Gastroesophageal sphincter (tissue), 4 donors: ENCODE results near the gene ATP10A. TPM values are rescaled to one million over a fixed set of nuclear protein-coding genes. Genes with fewer than 3 reads are reported as not detected.

Experiments used
- ATAC-seq: fragments of 150-250 bp; one replicate; pipeline ENCODE4 v1.9.1; 2016; ENCODE audit warnings: mild to moderate bottlenecking, moderate library complexity
- H3K27ac ChIP-seq, 4 donors: fragments of 200-600 bp; sonication (generic) in 3 of 4; 1 replicate in 3 of 4; 2 replicates in 1 of 4; pipeline ENCODE4 v1.5.1; 2016 to 2019
- H3K27me3 ChIP-seq: fragments of 200-600 bp; sonication (generic); one replicate; pipeline ENCODE4 v1.5.1; 2019
- H3K36me3 ChIP-seq, 2 donors: fragments of 200-600 bp; sonication (generic); one replicate each; pipeline ENCODE4 v1.5.1; 2019; ENCODE audit warnings: control low read depth in 1 of 2
- H3K4me1 ChIP-seq, 3 donors: fragments of 200-600 bp; sonication (generic); 1 replicate in 2 of 3; 2 replicates in 1 of 3; pipeline ENCODE4 v1.5.1; 2016 to 2019; ENCODE audit warnings: control low read depth in 2 of 3
- H3K4me3 ChIP-seq, 2 donors: fragments of 200-600 bp; sonication (generic); one replicate each; pipeline ENCODE4 v1.5.1; 2019; ENCODE audit warnings: mild to moderate bottlenecking in 1 of 2, moderate library complexity in 1 of 2
- H3K9me3 ChIP-seq, 3 donors: fragments of 200-600 bp; sonication (generic); one replicate each; pipeline ENCODE4 v1.5.1; 2017 to 2019; ENCODE audit warnings: control low read depth in 2 of 3
- CTCF ChIP-seq, 4 experiments: fragments of 200-600 bp in 2 of 4; fragments of 450-650 bp in 2 of 4; sonication (generic) in 1 of 4; IDR thresholded peaks; one replicate each; pipeline ENCODE4 v1.5.1; 2017 to 2019; ENCODE audit warnings: antibody characterized with exemption in 4 of 4, mild to moderate bottlenecking in 2 of 4, moderate library complexity in 2 of 4
- EP300 ChIP-seq: sonication (generic); formaldehyde crosslinking; IDR thresholded peaks from one replicate; pipeline ENCODE4 v1.6.1; 2017; ENCODE audit warnings: antibody characterized with exemption, mild to moderate bottlenecking
- POLR2A ChIP-seq, 2 donors: fragments of 450-650 bp; IDR thresholded peaks; one replicate each; pipeline ENCODE4 v1.6.1; 2017; ENCODE audit warnings: antibody characterized with exemption in 2 of 2, mild to moderate bottlenecking in 2 of 2, moderate library complexity in 1 of 2
- POLR2AphosphoS5 ChIP-seq: sonication (generic); formaldehyde crosslinking; IDR thresholded peaks from one replicate; pipeline ENCODE4 v1.6.1; 2017; ENCODE audit warnings: antibody characterized with exemption
- whole genome bisulfite sequencing, 2 donors: methylation state at CpG; one replicate each; pipeline ENCODE4 v1.1.5; 2018; ENCODE audit warnings: low coverage in 1 of 2; 5-methylcytosine and 5-hydroxymethylcytosine counted together
- total RNA-seq, 4 donors: library from RNA; depleted of rRNA; stranded (reverse); fragments of >200 nt; gene quantifications; one replicate each; pipeline ENCODE4 v1.1.0, GENCODE V29; 2016

The ATP10A gene
- total RNA-seq, 4 donors from 2014 or later, result 22.9 to 41.8 (median 24.6) TPM

GRCh38 chr15:25880411-25880810 is 17.3 kb upstream of the ATP10A start:
- no peak for ATAC-seq
- H3K36me3 ChIP-seq, result no peaks in the 10 kb centered on the region
- 86% methylated on average over 1 of the region's 1 CpG; no CpG with 5 or more reads in 1 of the 2 donors for WGBS, 2 donors
- no peak overlapping the region for H3K27ac ChIP-seq
- no peaks in the 10 kb centered on the region for H3K27me3 ChIP-seq
- TF ChIP-seq POLR2A (IDR thresholded peaks at IDR 0.05) (no peak), POLR2AphosphoS5 (no peak), CTCF (IDR thresholded peaks at IDR 0.05) (no peak), EP300 (no peak)
- H3K4me1 ChIP-seq, result peaks cover 0 to 14% (median 5%) of the 10 kb centered on the region in 3 donors
- H3K4me3 ChIP-seq, result no peak overlapping the region
- H3K9me3 ChIP-seq, result no peaks in the 10 kb centered on the region

GRCh38 chr15:25879438-25879837 is 16.3 kb upstream of the ATP10A start:
- Histone ChIP-seq H3K27me3 (no peaks in the 10 kb centered on the region), H3K36me3 (no peaks in the 10 kb centered on the region), H3K27ac (no peak overlapping the region), H3K9me3 (no peaks in the 10 kb centered on the region), H3K4me3 (no peak overlapping the region), H3K4me1 (peaks cover 0 to 14% (median 4%) of the 10 kb centered on the region in 3 donors)
- no peak for ATAC-seq
- WGBS, 2 donors, result 80 to 83% methylated on average over 4 of the region's 4 CpGs
- TF ChIP-seq POLR2AphosphoS5 (no peak), EP300 (no peak)

- Histone ChIP-seq H3K4me3 (no peak overlapping the region), H3K9me3 (no peaks in the 10 kb centered on the region), H3K27ac (peak overlapping the region in 1 of 4 donors; percentile 77), H3K4me1 (peaks cover 0 to 6% (median 0%) of the 10 kb centered on the region in 3 donors), H3K36me3 (no peaks in the 10 kb centered on the region), H3K27me3 (no peaks in the 10 kb centered on the region)
- ATAC-seq, result no peak
- no peak for TF ChIP-seq POLR2AphosphoS5
- no peak for TF ChIP-seq POLR2A (IDR thresholded peaks at IDR 0.05)
- no peak for TF ChIP-seq CTCF (IDR thresholded peaks at IDR 0.05)
- WGBS, 2 donors, result 79 to 100% methylated on average over 5 to 6 of the region's 7 CpGs
Measured at GRCh38 chr15:25877681-25878080, 14.6 kb upstream of the ATP10A start.

- ATAC-seq, result peak; percentile 61
- no peaks in the 10 kb centered on the region for H3K9me3 ChIP-seq
- H3K27ac ChIP-seq, result peak overlapping the region in 3 of 4 donors; percentile 68 to 86 (median 77)
- TF ChIP-seq POLR2A (IDR thresholded peaks at IDR 0.05) (no peak), CTCF (IDR thresholded peaks at IDR 0.05) (peak in 1 of 4 experiments; percentile 11), POLR2AphosphoS5 (no peak), EP300 (no peak)
- no peak overlapping the region for H3K4me3 ChIP-seq
- H3K36me3 ChIP-seq, result no peaks in the 10 kb centered on the region
- no peaks in the 10 kb centered on the region for H3K27me3 ChIP-seq
- 30 to 54% methylated on average over 8 to 12 of the region's 18 CpGs for WGBS, 2 donors
- H3K4me1 ChIP-seq, result peaks cover 0 to 6% (median 0%) of the 10 kb centered on the region in 3 donors
Measured at GRCh38 chr15:25876231-25877140, 13.4 kb upstream of the ATP10A start.

- WGBS, 2 donors, result 71 to 80% methylated on average over 5 to 7 of the region's 7 CpGs
- no peak overlapping the region for H3K4me3 ChIP-seq
- H3K36me3 ChIP-seq, result no peaks in the 10 kb centered on the region
- peaks cover 0 to 6% (median 0%) of the 10 kb centered on the region in 3 donors for H3K4me1 ChIP-seq
- ATAC-seq, result no peak
- peak overlapping the region in 3 of 4 donors; percentile 44 to 77 (median 68) for H3K27ac ChIP-seq
- no peaks in the 10 kb centered on the region for H3K27me3 ChIP-seq
- TF ChIP-seq EP300, result no peak
- TF ChIP-seq CTCF (IDR thresholded peaks at IDR 0.05), result no peak
- TF ChIP-seq POLR2AphosphoS5, result no peak
- no peak for TF ChIP-seq POLR2A (IDR thresholded peaks at IDR 0.05)
- H3K9me3 ChIP-seq, result no peaks in the 10 kb centered on the region
Measured at GRCh38 chr15:25875566-25875965, 12.4 kb upstream of the ATP10A start.
